GM19395 (cell line): ENCODE data around the gene SELENOW.
"Not testable (repeated sequence)": the region's sequence is repeated elsewhere in the genome, so short reads cannot be mapped to it uniquely, and the experiment has no call there.

Source experiments
- ATAC-seq: cut with Tn5 transposase; IDR thresholded peaks from one replicate; pipeline ENCODE4 v1.9.1; 2021; ENCODE audit warnings: mild to moderate bottlenecking, moderate library complexity; ENCODE audit not compliant: unreplicated experiment

SELENOW gene

DNA sequence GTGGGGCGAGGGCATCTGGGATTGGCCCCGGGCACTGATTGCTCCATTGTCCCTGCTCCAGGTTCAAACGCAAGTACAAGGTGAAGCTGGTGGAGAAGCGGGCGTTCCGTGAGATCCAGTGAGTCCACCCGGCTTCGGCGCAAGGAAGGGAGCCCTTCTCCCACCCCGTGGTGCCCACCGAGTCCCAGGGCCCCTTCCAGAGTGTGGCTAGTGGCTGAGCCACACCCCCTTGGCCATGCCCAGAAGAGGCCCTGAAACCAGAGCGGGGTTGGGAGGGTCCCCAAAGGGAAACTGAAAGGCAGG is 21.9 kb upstream of the SELENOW start:
- ATAC-seq: no peak

DNA sequence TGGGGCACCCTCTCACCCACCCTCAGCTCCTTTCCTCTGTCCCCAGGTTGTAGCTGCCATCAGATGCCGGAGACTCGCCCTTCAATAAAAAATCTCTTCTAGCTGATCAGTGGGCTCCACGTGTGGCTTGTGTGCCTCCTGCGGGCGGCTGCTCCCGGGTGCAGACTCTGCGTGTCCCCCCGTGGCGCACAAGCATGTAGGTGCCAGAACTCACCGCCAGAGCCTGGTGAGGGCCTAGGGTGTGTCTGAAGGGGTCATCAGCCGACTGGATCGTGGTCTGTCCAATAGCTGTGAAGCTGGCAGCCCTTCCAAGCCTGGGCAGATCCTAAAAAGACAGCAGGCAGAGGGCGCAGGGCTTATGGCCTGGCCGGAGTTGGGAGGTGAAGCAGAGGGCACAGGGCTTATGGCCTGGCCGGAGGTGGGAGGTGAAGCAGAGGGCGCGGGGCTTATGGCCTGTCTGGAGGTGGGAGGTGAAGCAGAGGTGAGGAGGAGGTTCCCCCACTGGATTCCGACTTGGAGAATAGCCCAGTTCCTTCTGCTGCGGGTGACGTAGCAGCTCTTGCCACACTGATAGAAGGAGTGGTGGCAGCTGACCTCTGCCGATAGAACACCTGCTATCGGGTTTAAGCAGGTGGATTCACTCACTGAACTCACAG is 21.4 kb upstream of the SELENOW start:
- ATAC-seq: no peak

DNA sequence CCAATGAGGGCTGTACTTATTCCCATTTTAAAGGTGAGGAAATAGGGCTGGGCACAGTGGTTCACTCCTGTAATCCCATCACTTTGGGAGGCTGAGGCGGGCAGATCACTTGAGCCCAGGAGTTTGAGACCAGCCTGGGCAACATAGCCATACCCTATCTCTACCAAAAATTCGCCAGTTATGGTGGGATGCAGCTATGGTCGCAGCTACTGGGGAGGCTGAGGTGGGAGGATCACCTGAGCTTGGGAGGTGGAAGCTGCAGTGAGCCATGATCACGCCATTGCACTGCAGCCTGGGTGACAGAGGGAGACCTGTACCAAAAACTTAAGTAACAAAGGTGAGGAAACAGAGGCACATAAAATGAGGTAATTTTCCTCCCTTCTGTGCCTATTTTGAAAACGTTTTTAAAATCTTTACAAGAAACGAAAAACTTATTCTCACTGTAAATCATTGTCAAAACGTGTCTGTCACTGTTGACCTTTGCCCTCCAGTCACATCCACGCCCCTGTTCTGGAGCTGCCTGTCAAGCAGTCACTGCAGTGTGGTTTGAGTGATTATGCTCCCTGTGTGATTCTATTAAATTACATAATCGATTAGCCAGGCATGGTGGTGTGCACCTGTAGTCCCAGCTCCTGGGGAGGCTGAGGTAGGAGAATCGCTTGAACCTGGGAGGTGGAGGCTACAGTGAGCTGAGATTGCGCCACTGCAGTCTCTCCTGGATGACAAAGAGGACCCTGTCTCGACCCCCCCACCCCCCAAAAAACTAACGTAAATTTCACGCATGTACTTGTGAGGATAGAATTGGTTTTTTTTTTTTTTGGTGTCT is 20.7 kb upstream of the SELENOW start:
- no peak for ATAC-seq

DNA sequence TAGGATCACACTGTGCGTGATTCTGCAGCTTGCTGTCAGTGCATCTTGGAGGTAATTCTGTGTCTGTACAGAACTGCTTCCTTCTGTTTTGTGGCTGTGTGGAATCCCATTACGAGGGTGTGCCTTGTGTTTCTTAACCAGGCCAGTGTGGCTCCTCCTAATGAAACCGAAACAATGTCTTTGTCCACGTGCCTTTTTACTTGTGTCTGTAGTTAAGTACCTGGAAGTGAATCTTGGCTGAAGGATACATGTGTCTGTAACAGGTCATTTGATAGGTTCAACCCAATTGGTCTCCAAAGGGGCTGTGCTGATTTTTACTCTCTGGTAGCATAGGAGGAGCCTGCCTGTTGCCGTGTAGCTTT is 20.1 kb upstream of the SELENOW start:
- no peak for ATAC-seq

DNA sequence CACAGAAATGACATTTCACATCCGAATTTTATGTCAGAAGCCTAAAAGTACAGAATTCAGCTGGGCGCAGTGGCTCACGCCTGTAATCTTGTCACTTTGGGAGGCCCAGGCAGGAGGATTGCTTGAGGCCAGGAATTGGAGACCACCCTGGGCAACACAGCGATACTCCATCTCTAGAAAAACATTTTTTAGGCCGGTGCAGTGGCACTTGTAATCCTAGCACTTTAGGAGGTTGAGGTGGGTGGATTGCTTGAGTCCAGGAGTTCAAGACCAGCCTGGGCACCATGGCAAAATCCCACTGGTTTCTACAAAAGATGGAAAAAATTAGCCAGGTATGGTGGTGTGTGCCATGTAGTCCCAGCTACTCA is 17.9 kb upstream of the SELENOW start:
- no peak for ATAC-seq

DNA sequence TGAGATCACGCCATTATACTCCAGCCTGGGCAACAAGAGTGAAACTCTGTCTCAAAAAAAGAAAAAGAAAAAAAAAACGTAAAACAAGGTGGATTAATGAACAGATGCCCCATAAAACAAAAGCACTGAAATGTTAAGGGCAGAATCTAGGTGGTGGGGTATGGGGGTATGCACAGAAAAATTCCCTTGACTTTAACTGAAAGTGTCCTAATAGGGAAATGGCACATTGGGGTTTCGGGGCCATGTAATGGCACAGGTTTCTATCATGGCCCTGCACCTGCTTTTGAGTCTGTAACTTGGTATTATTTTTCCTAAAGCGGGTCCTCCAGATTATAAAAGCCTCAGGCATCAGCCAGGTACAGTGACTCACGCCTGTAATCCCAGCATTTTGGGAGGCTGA is 16.9 kb upstream of the SELENOW start:
- no peak for ATAC-seq

DNA sequence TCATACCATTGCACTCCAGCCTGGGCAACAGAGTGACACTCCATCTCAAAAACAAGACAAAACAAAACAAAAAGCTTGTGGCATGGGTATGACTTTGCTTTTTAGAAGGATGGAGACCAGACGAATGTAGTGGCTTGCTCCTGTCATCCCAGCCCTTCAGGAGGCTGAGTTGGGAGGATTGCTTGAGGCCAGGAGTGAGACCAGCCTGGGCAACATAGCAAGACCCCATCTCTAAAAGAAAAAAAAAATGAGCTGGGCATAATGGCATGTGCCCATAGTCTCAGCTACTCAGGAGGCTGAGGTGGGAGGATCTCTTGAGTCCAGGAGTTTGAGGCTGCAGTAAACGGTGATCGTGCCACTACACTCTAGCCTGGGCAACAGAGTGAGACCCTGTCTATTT is 16.4 kb upstream of the SELENOW start:
- ATAC-seq: no peak

DNA sequence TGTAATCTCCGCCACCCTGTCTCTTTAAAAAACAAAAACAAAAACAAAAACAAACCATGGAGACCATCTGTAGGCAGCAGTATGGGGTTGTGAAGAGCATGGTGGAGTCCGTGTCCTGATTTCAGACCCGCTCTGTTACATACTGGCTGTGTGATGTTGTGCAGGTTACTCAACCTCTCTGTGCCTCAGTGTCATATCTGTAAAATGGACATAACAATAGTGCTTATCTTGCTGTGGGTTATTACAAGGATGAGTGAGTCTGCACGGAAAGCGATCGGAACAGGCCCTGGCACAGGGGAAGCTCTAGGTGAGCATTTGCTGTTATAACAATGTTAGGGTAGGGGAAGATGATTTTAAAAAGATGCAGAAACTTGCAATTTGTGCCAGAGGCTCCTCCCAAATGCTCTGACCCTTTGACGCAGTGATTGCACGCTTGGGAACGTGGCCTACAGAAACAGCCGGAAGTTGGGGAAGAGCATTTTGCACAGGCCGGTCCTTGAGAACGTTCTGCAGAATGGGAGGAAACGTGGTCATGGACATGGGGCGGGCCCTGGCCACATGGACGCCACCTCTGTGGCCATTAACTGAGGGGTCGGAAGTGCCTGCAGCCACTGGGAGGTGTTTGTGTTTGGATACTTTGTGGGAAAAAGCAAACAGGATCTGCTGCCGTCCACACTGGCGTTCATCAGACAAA is 15.7 kb upstream of the SELENOW start:
- ATAC-seq: no peak

DNA sequence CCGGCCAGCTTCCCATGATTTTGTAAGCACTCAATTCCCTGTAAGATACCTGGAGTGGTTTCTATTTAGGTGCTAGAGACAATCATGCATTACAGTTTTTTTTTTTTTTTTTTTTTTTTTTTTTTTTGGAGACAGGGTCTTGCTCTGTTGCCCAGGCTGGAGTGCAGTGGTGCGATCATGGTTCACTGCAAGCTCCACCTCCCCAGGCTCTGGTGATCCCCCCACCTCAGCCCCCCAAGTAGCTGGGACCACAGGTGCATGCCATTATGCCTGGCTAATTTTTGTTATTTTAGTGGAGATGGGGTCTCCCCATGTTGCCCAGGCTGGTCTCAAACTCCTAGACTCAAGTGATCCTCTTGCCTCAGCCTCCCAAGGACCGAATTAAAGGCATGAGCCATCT is 13.8 kb upstream of the SELENOW start:
- not testable (repeated sequence) for ATAC-seq

DNA sequence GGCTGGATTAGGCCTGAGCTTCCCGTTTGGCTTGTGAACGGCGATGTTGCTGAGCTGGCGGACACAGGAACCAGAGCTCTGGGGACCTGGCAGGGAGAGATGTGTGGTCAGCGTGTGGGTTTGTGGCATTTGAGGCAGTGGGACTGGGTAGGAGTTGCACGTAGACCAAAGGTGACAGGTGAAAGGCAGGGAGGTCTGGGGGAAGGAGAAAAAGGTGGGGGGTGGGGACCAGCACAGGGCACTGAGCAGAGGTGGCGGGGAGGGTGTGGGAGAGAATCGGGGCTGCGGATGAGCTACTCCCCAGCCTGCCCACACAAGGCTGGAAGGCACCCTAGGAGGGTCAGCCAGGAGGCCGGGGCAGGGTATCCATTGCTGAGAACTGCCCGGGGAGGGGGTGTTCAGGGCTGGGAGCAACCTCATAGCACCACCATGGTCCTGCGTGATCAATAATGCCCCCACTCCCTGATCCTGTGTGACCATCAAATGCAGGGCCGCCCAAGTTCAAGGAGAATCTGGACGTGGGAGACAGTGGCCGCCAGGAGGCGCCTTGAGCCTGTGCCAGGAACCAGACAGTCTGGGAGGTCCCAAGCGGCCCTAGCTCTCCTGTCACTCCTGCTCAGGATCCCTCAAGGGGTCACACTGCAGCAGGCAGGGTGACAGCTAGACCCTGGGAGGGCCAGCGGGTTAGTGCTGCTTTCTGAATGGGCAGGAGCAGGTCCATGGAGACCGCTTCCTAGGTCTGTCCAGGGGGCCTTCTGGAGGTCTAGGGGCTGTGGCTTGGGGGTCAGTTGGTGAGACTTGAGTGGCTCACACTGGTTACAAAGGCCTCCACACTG is 12.8 kb upstream of the SELENOW start:
- no peak for ATAC-seq

DNA sequence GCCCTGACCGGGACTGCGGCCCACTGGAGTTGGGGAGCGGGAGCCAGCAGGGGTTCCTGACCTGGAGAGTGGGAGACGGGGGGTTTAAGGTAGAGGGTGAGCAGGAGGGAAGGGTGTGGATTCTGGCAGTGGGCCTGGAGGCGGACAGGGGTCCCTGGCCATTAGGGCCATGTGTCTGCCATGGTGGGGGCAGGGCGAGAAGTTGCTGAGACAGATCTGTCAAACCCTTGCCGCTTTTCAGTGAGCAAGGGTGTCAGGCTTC is 12.2 kb upstream of the SELENOW start:
- ATAC-seq: no peak

DNA sequence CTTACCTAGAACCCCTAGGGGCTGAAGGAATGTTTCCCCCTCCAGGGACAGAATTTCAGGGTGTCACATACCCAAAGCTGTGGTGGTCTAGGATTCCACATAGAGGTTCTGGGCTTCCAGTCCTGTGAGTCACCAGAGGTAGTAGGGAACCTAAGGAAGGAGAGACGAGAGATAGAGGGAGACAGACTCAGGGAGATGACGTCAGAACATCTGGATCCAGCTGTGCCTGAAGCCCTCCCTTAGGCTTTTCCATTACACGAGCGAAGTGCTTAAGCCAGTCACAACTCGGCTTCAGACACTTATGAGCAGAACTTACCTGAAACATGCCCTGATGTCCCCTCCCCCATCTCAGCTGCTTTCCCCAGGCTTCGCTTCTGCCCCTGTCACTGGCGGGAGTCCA is 11.8 kb upstream of the SELENOW start:
- no peak for ATAC-seq

DNA sequence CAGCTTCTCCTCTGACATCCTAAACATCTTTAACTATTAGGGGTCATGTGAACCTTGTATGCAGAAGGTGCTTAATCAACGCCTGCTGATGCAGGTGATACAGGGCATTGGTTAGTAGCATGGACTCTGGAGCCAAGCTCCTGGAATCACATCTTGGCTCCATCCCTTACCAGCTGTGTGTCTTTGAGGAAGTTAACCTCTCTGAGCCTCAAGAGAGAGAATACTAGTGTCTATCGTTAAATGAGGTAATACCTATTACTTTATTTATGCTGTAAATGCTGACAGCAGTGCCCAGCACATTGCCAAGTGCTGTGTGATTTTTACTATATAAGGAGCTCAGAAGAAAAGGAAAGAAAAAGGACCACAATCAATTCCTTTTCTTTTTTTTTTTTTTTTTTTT is 11.2 kb upstream of the SELENOW start:
- ATAC-seq: no peak

DNA sequence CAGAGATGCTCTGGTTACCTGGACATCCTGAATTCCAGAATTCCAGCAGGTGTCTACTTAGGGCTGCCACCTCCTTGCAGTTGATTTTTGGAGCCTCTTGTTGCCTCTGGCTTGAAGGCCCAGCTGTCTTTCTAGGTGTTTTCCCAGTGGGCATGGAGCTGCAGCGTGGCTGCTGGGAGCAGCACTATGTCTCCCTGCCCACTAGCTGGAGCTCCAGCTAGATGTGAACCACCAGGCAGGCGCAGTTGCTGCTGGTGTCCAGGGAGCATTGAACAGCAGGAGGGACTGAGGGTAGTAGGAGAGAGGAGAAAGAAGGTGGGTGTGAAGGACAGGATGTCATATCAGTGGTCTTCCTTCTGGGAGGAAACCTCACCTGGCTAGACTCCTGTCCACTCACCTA is 9.9 kb upstream of the SELENOW start:
- ATAC-seq: no peak

DNA sequence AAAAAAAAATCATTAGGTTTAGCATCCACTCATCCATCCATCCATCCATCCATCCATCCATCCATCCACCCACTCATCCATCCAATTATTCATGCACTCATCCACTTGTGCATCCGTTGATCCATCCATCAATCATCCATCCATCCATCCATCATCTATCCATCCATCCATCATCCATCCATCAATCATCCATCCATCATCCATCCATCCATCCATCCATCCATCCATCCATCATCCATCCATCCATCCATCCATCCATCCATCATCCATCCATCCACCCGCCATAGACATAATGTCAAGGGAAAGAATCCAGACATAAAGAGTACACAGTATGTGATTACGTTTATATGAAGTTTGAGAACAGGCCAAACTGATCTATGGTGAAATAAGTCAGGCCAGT is 9.0 kb upstream of the SELENOW start:
- no peak for ATAC-seq

DNA sequence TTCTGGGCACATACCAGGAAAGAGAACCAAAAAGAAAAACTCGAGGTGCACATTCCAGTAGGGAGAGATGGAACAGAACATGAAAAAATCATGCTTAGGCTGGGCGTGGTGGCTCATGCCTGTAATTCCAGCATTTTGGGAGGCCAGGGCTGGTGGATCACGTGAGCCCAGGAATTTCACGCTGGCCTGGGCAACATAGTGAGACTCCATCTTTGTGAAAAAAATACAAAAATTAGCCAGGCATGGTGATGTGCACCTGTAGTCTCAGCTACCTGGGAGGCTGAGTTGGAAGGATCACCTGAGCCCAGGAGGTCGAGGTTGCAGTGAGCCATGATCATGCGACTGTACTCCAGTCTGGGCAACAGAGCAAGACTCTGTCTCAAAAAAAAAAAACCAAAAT is 7.2 kb upstream of the SELENOW start:
- not testable (repeated sequence) for ATAC-seq

DNA sequence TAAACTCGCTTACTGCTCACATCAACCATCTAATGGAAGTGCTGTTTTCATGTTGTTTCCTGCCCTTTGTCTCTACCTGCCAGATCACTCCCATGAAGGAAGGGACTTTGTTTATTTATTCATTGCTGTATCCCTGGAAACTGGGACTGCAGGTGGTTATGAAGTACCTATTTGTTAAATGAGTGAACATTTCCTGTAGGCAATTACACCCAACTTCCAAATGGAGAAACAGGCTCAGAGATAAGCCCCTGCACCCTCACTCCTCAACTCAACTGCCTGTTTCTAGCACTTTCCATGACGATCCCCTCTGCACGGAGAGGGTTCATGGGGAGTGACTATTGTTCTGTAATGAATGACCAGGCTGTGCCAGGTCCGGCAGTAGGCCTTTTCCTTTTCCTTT is 1.9 kb upstream of the SELENOW start:
- ATAC-seq: no peak

DNA sequence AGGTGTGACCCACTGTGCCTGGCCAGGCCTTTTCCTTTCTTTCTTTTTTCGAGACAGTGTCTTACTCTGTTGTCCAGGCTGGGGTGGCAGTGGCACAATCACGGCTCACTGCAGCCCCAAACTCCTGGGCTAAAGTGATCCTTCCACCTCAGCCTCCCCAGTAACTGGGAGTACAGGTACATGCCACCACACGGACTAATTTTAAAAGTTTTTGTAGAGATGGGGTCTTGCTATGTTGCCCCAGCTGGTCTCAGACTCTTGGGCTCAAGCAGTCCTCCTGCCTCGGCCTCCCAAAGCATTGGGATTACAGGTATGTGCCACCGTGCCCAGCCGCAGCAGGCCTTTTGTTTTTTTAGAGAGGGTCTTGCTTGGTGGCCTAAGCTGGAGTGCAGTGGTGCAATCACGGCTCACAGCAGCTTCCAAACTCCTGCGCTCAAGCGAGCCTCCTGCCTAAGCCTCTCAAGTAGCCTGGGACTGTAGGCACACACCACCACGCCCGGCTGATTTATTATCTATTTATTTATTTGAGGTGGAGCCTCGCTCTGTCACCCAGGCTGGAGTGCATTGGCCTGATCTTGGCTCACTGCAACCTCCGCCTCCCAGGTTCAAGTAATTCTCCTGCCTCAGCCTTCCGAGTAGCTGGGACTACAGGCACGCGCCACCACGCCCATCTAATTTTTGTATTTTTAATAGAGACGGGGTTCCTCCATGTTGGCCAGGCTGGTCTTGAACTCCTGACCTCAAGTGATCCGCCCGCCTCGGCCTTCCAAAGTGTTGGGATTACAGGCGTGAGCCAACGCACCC is 1.1 kb upstream of the SELENOW start:
- ATAC-seq: not testable (repeated sequence)

DNA sequence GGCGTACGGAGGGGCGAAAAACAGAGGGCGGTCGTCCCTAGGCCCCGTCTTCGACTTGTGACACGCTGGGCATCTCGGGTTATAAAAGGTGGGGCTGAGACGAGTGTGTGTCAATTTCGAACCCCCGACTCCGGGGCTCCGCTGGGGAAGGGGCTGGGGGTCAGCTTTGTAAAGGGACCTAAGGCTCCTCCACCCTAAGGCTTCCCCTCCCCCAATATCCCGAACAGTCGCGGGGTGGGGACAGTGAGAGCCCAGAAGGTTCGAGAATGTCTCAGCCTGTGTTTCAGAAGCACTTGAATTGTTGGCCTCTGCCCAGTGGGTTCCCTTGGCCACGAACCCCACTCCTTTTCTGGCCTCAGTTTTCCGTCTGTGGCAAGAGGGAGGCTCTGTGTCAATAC is 450 bp downstream of the SELENOW start:
- ATAC-seq: no peak

DNA sequence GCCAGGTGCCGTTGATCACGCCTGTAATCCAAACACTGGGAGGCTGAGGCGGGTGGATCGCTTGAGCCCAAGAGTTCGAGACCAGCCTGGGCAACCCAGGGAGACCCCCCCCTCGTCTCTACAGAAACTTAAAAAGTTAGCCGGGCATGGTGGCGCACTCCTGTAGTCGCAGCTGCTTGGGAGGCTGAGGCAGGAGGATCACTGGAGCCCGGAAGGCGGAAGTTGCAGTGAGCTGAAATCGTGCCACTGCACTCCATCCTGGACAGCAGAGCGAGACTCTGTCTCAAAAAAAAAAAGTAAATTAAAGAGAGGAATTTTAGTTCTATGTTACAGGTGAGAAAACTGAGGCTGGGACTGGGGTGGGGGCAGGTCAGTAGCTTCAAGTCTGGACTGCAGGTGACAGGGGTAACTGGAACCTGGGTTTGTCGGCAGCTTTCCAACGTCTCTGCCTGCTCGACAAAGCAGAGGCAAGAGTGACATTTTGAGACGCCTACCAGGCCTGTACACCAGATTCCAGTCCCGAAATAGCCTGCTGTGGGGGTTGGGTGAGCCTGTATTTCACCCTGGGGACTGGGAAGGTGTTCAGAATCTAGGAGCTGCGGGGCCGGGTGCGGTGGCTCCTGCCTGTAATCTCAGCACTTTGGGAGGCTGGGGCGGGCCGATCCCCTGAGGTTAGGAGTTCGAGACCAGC is 1.2 kb downstream of the SELENOW start:
- ATAC-seq: no peak

DNA sequence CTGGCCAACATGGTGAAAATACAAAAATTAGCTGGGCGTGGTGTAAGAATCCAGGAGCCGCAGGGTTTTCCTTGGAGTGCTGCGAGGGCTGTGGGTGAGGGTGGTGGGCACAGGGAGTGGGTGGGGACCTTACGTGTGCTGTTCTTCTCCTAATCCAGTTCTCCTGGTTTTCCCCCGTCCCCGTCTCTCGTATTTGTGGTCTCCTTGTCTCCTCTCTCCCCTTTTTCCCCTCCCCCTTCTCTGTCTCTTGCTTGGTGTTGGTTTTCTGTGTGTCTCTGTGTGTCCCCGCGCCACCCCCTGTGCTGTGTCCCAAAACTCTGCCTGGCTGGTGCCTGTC is 1.7 kb downstream of the SELENOW start:
- ATAC-seq: no peak
